Mesodermal cell (in vitro differentiated cells): Measurements from ENCODE around the gene SCCPDH.

ENCODE experiments used
- H3K27ac ChIP-seq: 2 replicates; pipeline ENCODE4 v1.7.0; 2013; ENCODE audit warnings: mild to moderate bottlenecking, low read depth, low read length, moderate library complexity; ENCODE audit not compliant: severe bottlenecking
- H3K36me3 ChIP-seq: 2 replicates; pipeline ENCODE4 v1.7.1; 2013; ENCODE audit warnings: mild to moderate bottlenecking, low read length, moderate library complexity; ENCODE audit not compliant: control insufficient read depth, insufficient read depth
- H3K4me1 ChIP-seq: one replicate; pipeline ENCODE4 v1.7.1; 2013; ENCODE audit warnings: mild to moderate bottlenecking, low read length; ENCODE audit not compliant: insufficient read depth, control insufficient read depth, poor library complexity, severe bottlenecking
- H3K4me3 ChIP-seq: 2 replicates; pipeline ENCODE4 v1.7.0; 2013; ENCODE audit warnings: low read length, control low read depth, mild to moderate bottlenecking; ENCODE audit not compliant: insufficient read depth, poor library complexity, severe bottlenecking; ENCODE audit errors: extremely low read depth
- H3K9me3 ChIP-seq: 2 replicates; pipeline ENCODE4 v1.7.1; 2013; ENCODE audit warnings: mild to moderate bottlenecking, low read length, moderate library complexity; ENCODE audit not compliant: control insufficient read depth
- WGBS, 2 experiments: methylation state at CpG; one replicate each; pipeline ENCODE4 v1.1.5; 2013; ENCODE audit warnings: missing lambda C conversion rate in 2 of 2; ENCODE audit not compliant: insufficient coverage in 2 of 2; 5-methylcytosine and 5-hydroxymethylcytosine counted together

Gene SCCPDH

DNA sequence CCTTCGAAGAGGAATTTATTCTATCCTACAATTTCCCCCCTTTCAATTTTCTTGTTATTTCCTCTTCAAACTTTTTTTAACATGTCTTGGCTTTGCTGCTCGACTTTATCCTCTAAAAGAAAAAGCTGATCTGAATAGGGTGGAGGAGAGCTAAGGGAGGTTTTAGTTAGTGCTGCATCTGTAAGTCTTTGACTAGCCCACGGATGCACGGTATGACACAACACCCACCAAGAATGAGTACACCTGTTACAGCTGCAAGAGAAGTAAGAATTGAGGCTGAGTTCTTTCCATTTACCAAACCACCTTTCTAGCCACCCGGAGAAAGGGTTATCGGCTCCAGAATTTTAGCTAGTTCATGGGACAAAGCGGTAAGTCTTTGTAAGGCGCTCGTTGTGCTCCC, 23.8 kb downstream of the SCCPDH start:
- peaks cover 3% of the 10 kb centered on the region for H3K36me3 ChIP-seq
- 100% methylated on average over 1 to 2 of the region's 9 CpGs for WGBS, 2 experiments
- no peaks in the 10 kb centered on the region for H3K9me3 ChIP-seq
- no peak overlapping the region for H3K27ac ChIP-seq
- H3K4me1 ChIP-seq, result peaks cover 10% of the 10 kb centered on the region
- H3K4me3 ChIP-seq, result no peak overlapping the region

DNA sequence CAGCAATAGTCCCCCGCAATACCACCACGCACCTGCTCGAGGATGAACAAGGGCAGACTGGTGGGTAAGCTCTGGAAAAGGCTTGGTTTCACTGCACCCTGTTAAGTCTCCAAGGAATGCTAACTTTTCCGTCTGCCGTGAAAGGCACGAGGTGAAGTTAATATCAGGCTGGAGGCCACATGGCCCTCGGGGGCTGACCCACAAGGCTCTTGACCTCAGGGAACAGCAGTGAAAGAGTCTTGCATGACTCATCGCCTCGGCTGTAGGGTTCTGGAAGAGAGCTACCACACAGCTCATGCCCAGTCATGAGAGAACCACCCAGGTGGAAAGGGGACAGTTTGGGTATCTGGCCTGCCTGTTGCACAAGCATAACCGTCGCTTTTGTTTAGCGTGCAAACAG, 24.7 kb downstream of the SCCPDH start:
- WGBS, 2 experiments, result 91 to 92% methylated on average over 8 to 9 of the region's 12 CpGs
- Histone ChIP-seq H3K27ac (no peak overlapping the region), H3K4me3 (no peak overlapping the region), H3K36me3 (peaks cover 3% of the 10 kb centered on the region), H3K4me1 (peaks cover 10% of the 10 kb centered on the region), H3K9me3 (no peaks in the 10 kb centered on the region)

DNA sequence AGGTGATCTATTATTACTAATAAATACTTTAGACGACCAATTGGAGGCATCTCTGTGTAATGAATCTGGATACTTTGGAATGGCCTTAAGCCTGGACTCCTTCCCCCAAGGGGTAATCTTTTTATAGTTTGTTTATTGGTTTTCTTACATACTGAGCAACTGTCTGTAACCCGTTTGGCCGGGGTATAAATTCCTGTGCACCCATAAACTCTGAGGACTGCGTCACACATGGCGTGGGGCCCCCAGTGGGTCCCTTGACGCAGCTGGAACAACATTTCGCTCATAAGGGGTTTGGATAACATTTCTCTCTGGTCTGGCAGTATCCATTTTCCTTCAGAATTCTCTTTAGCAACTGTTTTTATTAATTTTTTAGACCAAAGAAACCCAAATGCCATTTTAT, 26.5 kb downstream of the SCCPDH start:
- whole genome bisulfite sequencing, 2 experiments, result 82 to 85% methylated on average over 2 to 6 of the region's 7 CpGs
- H3K27ac ChIP-seq, result no peak overlapping the region

DNA sequence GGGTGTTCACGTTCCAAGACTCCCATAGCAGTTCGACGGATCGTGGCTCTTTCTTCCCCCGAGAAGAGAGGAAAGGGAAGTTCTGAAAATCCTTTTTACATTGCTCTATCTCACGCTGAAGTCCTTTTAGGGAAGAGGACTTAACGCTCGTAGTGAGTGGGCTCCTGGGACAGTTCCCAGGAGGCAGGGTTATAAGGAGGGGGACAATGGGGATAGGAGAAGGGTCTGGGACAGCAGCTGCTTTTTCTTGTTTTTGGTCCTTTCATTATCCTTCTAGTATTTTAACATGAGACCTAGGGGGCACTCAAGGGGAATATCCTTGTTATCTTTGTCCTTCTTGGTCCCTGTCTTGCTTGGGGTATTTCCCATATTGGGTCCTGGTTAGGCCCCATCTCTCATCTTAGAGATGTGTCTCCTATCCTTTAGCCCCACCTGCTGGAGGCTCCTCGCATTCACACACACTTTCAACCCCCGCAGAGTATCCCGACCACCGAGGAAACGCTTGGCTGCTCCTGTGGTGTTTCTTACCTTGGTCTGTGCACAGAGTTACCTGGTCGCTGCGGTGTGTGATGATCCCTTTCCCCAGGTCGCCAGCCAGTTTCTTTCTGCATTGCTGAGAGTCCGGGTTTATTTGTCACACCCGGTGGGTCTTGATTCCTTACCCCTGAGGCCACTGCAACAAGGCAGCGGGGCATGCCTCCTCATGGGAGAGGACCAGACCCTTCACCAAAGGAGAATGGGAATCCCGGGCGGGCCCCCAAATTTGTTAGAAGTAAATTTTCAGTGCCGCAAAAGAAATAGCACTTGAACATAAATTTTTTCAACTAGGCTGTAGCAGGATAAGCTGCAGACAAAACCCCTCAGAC, 29.7 kb downstream of the SCCPDH start:
- H3K9me3 ChIP-seq, result no peaks in the 10 kb centered on the region
- no peaks in the 10 kb centered on the region for H3K36me3 ChIP-seq
- no peak overlapping the region for H3K4me3 ChIP-seq
- H3K27ac ChIP-seq, result no peak overlapping the region
- 48 to 52% methylated on average over 10 to 14 of the region's 22 CpGs for WGBS, 2 experiments
- H3K4me1 ChIP-seq, result peaks cover 6% of the 10 kb centered on the region

More for the DNA sequence above, 26.5 kb downstream of the SCCPDH start:
- peaks cover 10% of the 10 kb centered on the region for H3K4me1 ChIP-seq
- H3K9me3 ChIP-seq, result no peaks in the 10 kb centered on the region
- H3K4me3 ChIP-seq, result no peak overlapping the region
- peaks cover 3% of the 10 kb centered on the region for H3K36me3 ChIP-seq

DNA sequence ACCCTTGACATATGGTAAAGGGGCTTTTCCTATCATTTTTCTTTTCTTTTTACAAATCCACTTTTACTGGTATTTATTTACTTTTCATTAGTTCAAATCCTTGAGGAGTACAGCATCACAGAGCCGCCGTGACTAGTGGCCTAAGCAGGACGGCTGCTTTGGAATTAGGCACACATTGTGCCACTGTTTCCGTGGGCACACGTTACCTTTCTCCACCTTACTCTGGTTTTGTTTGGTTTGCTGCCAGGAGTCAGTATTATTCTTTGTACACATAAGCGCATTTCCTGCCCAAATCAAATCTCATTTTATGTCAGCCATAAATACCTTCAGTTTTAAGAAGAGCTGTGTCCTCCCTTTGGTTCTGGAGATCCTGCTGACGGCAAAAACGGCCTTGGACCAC, 31.2 kb downstream of the SCCPDH start:
- H3K9me3 ChIP-seq, result no peaks in the 10 kb centered on the region
- no peak overlapping the region for H3K27ac ChIP-seq
- no peak overlapping the region for H3K4me3 ChIP-seq
- 94 to 96% methylated on average over 4 to 7 of the region's 8 CpGs for WGBS, 2 experiments
- no peaks in the 10 kb centered on the region for H3K36me3 ChIP-seq
- peaks cover 3% of the 10 kb centered on the region for H3K4me1 ChIP-seq

DNA sequence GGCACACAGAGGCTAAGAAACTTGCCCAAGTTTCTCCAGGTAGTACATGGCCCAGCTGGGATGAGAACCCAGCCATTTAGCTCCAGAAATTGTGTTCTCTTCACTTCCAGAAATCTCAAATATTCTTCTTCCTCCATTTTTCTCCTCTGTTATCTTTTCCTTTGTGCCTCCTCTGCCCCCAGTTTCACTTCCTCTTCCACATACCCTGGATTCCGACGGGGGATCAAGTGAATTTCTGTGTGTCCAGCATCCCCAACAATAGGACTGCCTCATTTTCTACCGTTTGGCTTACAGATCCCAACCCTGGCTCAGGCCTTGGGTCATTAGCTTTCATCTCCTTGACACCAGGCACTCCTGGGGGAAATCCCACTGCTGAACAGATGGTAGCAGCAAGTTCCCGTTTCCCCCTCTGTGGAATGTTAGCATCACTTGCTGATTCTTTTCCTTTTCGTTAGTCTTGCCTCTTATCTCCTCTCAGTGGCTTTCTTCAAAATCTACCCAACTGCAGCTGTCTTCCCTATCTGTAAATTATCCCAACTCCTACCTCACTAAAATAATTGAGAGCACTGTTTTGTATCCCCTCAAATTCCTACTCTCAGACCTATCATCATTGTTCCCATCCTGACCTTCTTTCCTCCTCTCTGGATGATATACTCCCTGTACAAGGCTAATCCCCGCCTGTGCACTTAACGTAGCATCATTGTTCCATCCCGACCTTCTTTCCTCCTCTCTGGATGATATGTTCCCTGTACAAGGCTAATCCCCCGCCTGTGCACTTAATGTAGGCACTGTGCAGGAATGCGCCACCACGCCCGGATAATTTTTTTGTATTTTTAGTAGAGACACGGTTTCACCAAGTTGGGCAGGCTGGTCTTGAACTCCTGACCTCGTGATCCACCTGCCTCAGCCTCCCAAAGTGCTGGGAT, 36.5 kb downstream of the SCCPDH start:
- Histone ChIP-seq H3K4me1 (peaks cover 9% of the 10 kb centered on the region), H3K27ac (no peak overlapping the region), H3K4me3 (no peak overlapping the region), H3K36me3 (peaks cover 8% of the 10 kb centered on the region), H3K9me3 (no peaks in the 10 kb centered on the region)
- WGBS, 2 experiments, result 89 to 90% methylated on average over 11 to 14 of the region's 14 CpGs

DNA sequence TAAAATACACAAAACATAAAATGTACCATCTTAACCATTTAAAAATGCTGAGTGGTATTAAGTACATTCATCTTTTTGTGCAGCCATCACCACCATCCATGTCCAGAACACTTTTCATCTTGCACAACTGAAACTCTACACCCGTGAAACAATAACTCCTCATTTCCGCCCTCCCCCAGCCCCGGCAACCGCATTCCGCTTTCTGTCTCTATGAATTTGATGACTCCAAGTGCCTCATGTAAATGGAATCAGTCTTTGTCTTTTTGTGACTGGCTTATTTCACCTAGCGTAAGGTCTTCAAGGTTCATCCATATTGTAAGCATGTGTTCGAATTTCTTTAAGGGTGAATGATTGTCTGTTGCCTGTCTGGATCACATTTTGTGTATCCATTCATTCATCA, 37.2 kb downstream of the SCCPDH start:
- WGBS, 2 experiments, result 79 to 82% methylated on average over 7 of the region's 7 CpGs
- no peak overlapping the region for H3K4me3 ChIP-seq
- H3K9me3 ChIP-seq, result no peaks in the 10 kb centered on the region
- H3K36me3 ChIP-seq, result peaks cover 15% of the 10 kb centered on the region
- peaks cover 9% of the 10 kb centered on the region for H3K4me1 ChIP-seq
- H3K27ac ChIP-seq, result no peak overlapping the region

DNA sequence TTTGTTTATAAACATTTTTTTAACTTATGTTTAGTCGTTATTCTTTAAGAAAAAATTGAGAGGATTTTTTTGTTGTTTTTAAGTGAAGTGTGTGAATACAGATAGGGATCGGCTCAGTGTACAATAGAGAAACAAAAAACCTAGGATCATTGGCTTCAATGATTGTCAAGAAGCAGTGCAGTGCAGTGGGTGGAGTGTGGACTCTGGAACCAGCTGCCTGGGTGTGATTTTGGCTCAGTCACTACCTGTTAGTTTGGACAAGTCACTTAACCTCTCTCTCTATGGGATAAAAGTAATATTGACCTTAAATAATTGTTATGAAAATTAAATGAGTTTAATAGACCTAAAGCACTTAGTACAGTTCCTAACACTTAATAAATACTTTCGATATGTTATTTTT, 41.3 kb downstream of the SCCPDH start:
- no peak overlapping the region for H3K4me3 ChIP-seq
- H3K4me1 ChIP-seq, result peaks cover 5% of the 10 kb centered on the region
- WGBS, 2 experiments, result 78 to 83% methylated on average over 1 of the region's 3 CpGs
- no peaks in the 10 kb centered on the region for H3K9me3 ChIP-seq
- no peak overlapping the region for H3K27ac ChIP-seq
- peaks cover 30% of the 10 kb centered on the region for H3K36me3 ChIP-seq

DNA sequence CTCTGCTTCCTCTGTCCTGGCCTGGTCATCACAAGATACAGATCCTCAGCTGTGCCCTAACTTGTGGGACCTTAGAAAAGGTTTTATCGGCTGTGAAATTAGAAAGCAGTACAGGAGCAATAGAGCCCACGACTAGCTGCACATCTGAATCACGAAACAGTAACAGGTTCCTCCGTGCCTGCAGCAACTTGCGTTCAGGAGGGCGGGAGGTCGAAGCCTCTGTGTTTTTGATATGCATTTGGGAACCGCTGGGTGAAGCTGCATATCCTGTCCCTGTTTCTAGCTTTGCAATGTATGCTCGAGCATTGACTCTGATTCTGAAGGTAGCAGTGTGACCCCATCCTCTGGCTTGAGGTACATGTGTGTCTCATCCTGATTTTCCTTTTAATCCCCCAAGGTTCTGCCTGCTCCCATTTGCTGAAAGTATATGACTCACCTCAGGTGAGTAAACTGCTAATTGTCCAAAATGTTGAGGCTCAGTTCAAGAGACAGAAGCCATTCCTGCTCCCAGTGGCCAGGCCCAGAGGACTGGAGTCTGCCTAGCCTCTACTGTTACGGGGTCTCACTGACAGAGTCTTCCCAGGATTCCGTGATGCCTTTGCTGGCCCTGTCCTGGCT, 44.3 kb downstream of the SCCPDH start:
- Histone ChIP-seq H3K4me1 (no peaks in the 10 kb centered on the region), H3K36me3 (peaks cover 23% of the 10 kb centered on the region), H3K9me3 (no peaks in the 10 kb centered on the region), H3K27ac (no peak overlapping the region), H3K4me3 (no peak overlapping the region)
- WGBS, 2 experiments, result 70 to 72% methylated on average over 11 of the region's 11 CpGs

DNA sequence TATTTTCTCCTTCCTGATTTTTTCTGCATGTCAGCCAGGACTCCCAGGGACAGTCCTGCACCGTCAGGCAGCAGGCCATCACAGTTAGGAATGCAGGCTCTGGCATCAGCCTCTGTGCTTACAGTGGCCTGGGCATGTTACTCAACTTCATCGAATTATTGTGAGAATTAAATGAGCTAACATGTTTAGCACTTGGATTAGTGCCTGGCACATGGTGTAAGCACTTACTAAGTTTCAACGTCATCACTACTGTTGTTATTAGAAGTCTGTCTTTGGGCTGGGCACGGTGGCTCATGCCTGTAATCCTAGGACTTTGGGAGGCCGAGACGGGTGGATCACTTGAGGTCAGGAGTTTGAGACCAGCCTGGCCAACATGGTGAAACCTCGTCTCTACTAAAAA, 45.1 kb downstream of the SCCPDH start:
- Histone ChIP-seq H3K4me3 (no peak overlapping the region), H3K36me3 (peaks cover 23% of the 10 kb centered on the region), H3K27ac (no peak overlapping the region), H3K9me3 (no peaks in the 10 kb centered on the region), H3K4me1 (no peaks in the 10 kb centered on the region)
- WGBS, 2 experiments, result 89 to 96% methylated on average over 5 to 7 of the region's 7 CpGs
